HFF-Myc (cell line): ENCODE data around the gene CPA4.

Experiments
- DNase-seq: peaks from one replicate; pipeline ENCODE4 v3.0.0-alpha.2; 2011; ENCODE audit warnings: low read depth; ENCODE audit errors: extremely low read depth
- H3K4me3 ChIP-seq: replicated peaks from 2 replicates; pipeline ENCODE4 v1.5.1; 2011; ENCODE audit warnings: low read depth, mild to moderate bottlenecking, control low read depth, low read length
- CTCF ChIP-seq: IDR thresholded peaks from 2 replicates; pipeline ENCODE4 v1.5.1; 2012; ENCODE audit warnings: mild to moderate bottlenecking, low read depth, low read length, control low read depth; ENCODE audit errors: missing control alignments

The CPA4 gene

DNA sequence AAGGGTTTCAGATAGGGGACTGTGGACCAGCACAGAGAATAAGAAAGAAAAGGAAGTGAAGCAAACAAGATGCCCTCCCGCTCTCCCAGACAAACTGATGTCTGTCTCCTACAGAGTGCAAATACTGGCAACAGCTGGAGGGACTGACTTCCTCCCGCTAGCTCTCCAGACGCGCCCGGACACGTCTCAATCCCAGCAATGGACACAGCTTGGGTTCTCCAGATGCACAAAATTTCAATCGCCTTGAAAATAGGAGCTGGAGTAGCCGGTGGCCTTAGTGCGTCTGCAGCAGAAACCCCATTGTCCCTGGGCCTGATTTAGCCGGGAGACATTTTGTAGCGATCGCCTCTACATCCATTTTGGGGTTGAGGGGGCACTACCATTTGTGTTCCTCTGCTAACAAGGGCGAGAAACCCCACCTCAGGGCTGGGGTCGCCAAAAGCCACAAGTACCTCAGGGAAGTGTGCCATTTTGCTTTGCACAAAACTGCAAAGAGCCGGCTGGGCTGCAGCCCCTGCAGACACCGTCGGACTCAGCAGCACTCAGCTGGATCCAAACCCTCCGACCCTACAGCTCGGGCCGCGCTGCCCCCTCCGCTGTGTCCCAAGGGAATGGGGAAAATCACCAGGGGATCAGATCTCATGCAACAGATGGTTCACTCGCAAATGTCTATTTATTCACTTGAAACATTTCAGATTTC, 20.4 kb upstream of the CPA4 start:
- no peak for DNase-seq
- TF ChIP-seq CTCF = no peak
- H3K4me3 ChIP-seq = no peak overlapping the region

DNA sequence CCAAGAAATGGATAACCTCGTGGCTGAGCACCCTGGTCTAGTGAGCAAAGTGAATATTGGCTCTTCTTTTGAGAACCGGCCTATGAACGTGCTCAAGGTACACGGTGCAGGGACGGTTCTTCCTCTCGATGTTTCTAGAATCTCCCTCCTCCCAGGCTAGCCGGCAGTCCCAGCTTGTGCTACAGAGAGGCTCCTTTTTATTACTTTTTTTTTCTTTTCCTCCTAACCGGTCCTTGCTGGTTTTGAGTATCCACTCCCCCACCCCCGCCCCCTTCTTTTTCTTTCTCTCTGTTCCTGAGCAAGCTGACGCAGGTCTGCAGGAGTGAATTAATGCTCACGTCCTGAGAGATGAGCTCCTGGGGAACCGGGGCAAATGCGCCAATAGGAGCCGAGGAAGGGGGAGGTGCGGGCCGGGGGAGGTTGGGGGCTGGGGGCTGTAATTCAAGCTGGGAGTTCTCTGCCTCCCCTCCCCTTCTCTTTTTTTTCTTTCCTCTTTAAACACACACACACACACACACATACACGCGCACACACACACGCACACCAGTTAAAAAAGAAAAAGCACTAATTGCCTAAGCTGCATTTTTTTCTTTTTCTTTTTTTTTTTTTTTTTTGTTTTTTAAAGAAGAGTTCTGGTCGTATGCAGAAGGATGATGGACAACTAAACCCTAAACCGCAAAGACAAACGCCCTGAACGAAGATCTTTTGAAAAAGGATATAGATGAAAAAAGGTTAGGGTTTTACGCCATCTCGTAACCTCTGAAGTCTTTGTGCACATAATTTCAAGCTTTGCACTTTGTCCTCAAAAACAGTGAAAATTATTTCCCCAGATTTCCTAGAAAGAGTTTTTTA, 19.7 kb upstream of the CPA4 start:
- TF ChIP-seq CTCF = no peak
- DNase-seq = no peak

GRCh38 chr7:130273933-130274255, 19.1 kb upstream of the CPA4 start:
- no peak overlapping the region for H3K4me3 ChIP-seq
- DNase-seq = no peak

More for the DNA sequence above, 19.7 kb upstream of the CPA4 start:
- no peak overlapping the region for H3K4me3 ChIP-seq

DNA sequence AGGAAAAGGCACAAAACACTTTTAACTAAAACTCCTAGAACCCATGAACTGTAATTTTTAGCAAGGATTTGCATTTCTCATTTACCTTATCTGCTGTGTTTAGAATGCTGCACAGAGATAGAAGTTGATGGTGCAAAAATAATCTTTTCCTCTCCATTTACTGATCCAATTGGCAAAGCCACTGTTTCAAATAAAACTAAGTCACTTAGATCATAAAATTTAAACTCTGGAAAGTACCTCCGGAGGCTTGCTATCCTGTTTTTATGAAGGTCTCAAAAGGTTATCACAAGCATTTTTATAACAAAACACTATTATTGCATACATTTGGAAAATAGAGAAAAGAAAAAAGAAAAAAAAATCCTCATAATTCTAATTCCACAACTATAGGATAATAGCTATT, 18.7 kb upstream of the CPA4 start:
- no peak for DNase-seq
- no peak overlapping the region for H3K4me3 ChIP-seq
- no peak for TF ChIP-seq CTCF

More at GRCh38 chr7:130273933-130274255, 19.1 kb upstream of the CPA4 start:
- TF ChIP-seq CTCF = no peak

DNA sequence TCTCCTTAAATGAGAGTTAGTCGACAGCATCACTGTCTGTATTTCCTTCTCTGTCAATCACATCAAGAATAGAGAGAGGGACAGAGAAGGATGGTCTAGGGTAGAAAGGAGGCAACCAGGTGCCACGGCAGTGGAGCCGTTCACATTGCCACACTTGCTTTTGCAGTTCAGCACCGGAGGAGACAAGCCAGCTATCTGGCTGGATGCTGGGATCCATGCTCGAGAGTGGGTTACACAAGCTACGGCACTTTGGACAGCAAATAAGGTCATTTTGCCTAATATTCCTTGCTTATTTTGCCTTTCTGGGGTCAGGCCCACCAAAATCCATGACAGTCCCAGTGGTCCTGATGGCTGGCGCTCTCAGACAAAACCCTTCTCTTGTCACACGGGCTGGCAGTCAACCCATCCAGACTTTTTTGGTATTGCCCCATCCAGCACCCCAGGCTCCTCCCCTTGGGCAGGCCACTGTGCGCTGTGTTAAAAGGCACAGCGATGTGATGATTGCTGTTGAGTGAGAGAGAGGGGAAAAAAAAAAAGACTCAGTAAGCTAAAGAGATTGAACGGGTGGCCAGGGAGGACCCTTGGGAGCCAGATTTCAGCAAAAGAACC, 17.9 kb upstream of the CPA4 start:
- no peak for DNase-seq

DNA sequence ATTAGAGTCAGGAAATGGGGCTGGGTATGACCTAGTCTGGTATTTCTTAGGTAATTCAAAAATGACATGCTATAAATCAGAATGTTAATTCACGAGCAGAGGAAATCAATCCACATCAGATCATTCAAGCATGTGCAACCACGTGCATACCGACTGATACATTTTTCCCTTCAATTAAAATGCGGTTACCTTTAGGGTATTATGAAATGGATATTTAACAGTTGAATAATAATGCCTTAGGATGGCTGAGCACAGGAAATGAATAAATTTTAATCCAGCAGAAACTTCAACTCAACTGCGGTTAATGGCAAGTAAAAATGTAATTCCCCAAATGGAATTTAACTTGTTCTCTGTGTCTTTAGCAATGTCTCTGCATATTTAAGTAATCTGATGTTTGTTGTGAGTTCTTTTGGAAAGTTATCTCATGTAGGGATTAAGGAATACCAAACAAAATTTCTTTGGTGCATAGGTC, 17.1 kb upstream of the CPA4 start:
- TF ChIP-seq CTCF = no peak
- H3K4me3 ChIP-seq = no peak overlapping the region
- DNase-seq = no peak

More for the DNA sequence above, 17.9 kb upstream of the CPA4 start:
- H3K4me3 ChIP-seq = no peak overlapping the region
- TF ChIP-seq CTCF = no peak
